ENCODE measurements around the gene VSIR.

- TF ChIP-seq CTCF (conservative IDR thresholded peaks at IDR 0.05; ENCODE audit: low read length) (no peak), EZH2phosphoT487 (IDR thresholded peaks at IDR 0.05; ENCODE audit: borderline replicate concordance) (no peak)
These were observed 36.1 kb downstream of the VSIR start for GRCh38 chr10:71737001-71737833.
